Spleen (tissue), 11 donors: Measurements from ENCODE around the gene PTPRE. TPM values are rescaled to one million over a fixed set of nuclear protein-coding genes. Genes with fewer than 3 reads are reported as not detected.
A peak's percentile ranks its signal among the peaks of the same experiment; 100 is the strongest.

Source experiments
- DNase-seq: peaks from one replicate; pipeline ENCODE4 v3.0.0-alpha.2; 2020
- H3K27ac ChIP-seq, 8 donors: fragments of 200-600 bp; sonication (generic) in 7 of 8; 1 replicate in 4 of 8; 2 replicates in 4 of 8; pipeline versions ENCODE4 v1.5.0 to v1.8.0; 2016 to 2021; ENCODE audit warnings: inconsistent platforms in 4 of 8, mild to moderate bottlenecking in 4 of 8, moderate library complexity in 1 of 8
- H3K27me3 ChIP-seq, 7 donors: fragments of 200-600 bp; sonication (generic) in 6 of 7; replicated peaks in 1 of 7; 1 replicate in 4 of 7; 2 replicates in 3 of 7; pipeline versions ENCODE4 v1.5.0 to v1.8.0; 2016 to 2021; ENCODE audit warnings: inconsistent platforms in 3 of 7, mild to moderate bottlenecking in 1 of 7
- H3K36me3 ChIP-seq, 6 donors: fragments of 200-600 bp; sonication (generic) in 5 of 6; 1 replicate in 4 of 6; 2 replicates in 2 of 6; pipeline versions ENCODE4 v1.5.0 to v1.8.0; 2016 to 2021; ENCODE audit warnings: inconsistent platforms in 2 of 6
- H3K4me1 ChIP-seq, 6 donors: fragments of 200-600 bp; sonication (generic) in 5 of 6; 1 replicate in 3 of 6; 2 replicates in 3 of 6; pipeline versions ENCODE4 v1.5.0 to v1.8.0; 2016 to 2021; ENCODE audit warnings: inconsistent platforms in 3 of 6
- H3K4me3 ChIP-seq, 8 donors: fragments of 200-600 bp; sonication (generic) in 7 of 8; 1 replicate in 4 of 8; 2 replicates in 4 of 8; pipeline versions ENCODE4 v1.5.0 to v1.8.0; 2016 to 2021; ENCODE audit warnings: inconsistent platforms in 4 of 8, mild to moderate bottlenecking in 4 of 8, moderate library complexity in 2 of 8
- H3K9me3 ChIP-seq, 8 donors: fragments of 200-600 bp; sonication (generic) in 7 of 8; 1 replicate in 4 of 8; 2 replicates in 4 of 8; pipeline versions ENCODE4 v1.5.0 to v1.8.0; 2016 to 2021; ENCODE audit warnings: inconsistent platforms in 4 of 8
- POLR2A ChIP-seq, 3 donors: fragments of 450-650 bp; IDR thresholded peaks; one replicate each; pipeline ENCODE4 v1.5.1; 2017; ENCODE audit warnings: antibody characterized with exemption in 3 of 3, mild to moderate bottlenecking in 1 of 3
- POLR2AphosphoS5 ChIP-seq, 3 donors: sonication (generic); formaldehyde crosslinking; IDR thresholded peaks; one replicate each; pipeline ENCODE4 v1.5.1; 2017; ENCODE audit warnings: antibody characterized with exemption in 3 of 3
- WGBS, 5 donors: extraction: QIAGEN DNeasy Blood & Tissue Kit in 3 of 5; methylation state at CpG; one replicate each; pipeline versions ENCODE4 v1.1.5 to v1.1.7; 2013 to 2018; 5-methylcytosine and 5-hydroxymethylcytosine counted together
- intact Hi-C: fragments of 100-400 bp; cut with DNase I; formaldehyde crosslinking; loops from one replicate; pipeline ENCODE4 v1.15.0; 2023; ENCODE audit warnings: low total_unique reads
- polyA plus RNA-seq, 3 donors: library from polyadenylated mRNA; stranded (reverse); fragments of 200-250 nt; gene quantifications; one replicate each; pipeline ENCODE4 v1.2.1, GENCODE V29; 2013
- total RNA-seq, 7 donors: library from RNA; depleted of rRNA in 3 of 7; stranded (reverse); fragments of >200 nt in 3 of 7; fragmentation: NEBNext Ultra II Directional in 4 of 7; extraction: Animal tissue kit (Norgen Biotek cat#: 25700) in 4 of 7; gene quantifications; one replicate each; pipeline versions ENCODE4 v1.1.0 to v1.2.1, GENCODE V29; 2016 to 2021
- TF ChIP-seq, protein P1 (sequence below), 11 experiments: fragments of 200-600 bp in 7 of 11; fragments of 450-650 bp in 4 of 11; sonication (generic) in 4 of 11; IDR thresholded peaks in 8 of 11; conservative IDR thresholded peaks in 3 of 11; 1 replicate in 7 of 11; 2 replicates in 4 of 11; pipeline versions ENCODE4 v1.4.0 to v1.8.0; 2016 to 2021; ENCODE audit warnings: antibody characterized with exemption in 11 of 11, inconsistent platforms in 4 of 11, mild to moderate bottlenecking in 1 of 11
- donor health status: healthy with polysubstance abuse.
- donor health status: DM: no; HTN: no; CAD: no; lungs with moderate emphysema.
- donor health status: DM: no; HTN: no; CAD: no.
- donor health status: Bipolar disorder and iron deficiency.
- donor health status: healthy.
- donor health status: DM: no; HTN: no; CAD: no.
- donor health status: DM: yes; HTN: yes; CAD: no.

The PTPRE gene
- total and polyA plus RNA-seq, 10 donors: 6.2 to 133 (median 70.2) TPM

DNA sequence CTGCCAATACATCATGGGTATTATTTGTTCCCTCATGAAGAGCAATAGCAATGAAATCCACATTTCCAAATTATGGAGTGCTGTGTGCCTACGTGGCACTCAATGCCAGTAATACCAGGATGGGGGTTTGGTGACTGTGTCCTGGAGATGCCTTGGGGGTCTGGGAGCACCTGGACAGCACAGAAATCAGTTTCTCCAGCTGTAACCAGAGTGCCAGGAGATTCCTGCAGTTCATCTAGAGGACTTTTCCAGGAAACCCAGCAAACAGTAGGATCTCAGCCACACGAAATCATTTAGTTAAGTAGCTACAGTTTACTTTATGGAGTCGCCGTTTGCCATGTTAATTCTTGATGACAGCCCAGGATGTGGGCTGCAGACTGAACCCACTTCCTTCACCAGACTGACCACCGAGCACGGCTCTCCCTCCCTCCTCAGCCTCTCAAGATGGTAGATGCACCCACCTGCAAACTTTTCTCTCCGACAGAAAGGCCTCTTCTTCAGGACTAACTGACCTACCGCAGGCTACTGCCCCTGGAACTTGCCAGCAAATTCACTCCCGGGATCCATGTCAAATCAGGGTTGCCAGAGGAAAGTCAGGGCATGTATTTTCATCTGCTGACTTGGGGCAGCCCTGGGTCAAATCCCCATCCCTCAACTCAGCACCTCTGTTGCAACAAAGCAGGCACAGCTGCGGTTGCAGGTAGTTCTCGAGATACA, 189.0 kb downstream of the PTPRE start:
- Histone ChIP-seq H3K27ac (peak overlapping the region in 2 of 8 donors; percentile 29 to 82), H3K9me3 (no peaks in the 10 kb centered on the region), H3K4me3 (peak overlapping the region in 1 of 8 donors; percentile 48), H3K36me3 (peaks cover 0 to 48% (median 0%) of the 10 kb centered on the region in 6 donors), H3K4me1 (peaks cover 0 to 19% (median 2%) of the 10 kb centered on the region in 6 donors), H3K27me3 (no peaks in the 10 kb centered on the region)
- no peak for DNase-seq
- intact Hi-C loops: no loop called here
- WGBS, 5 donors: 60 to 72% (median 66%) methylated on average over 11 of the region's 11 CpGs
- TF ChIP-seq POLR2A (IDR thresholded peaks at IDR 0.05) (no peak), POLR2AphosphoS5 (IDR thresholded peaks at IDR 0.05) (no peak)
- TF ChIP-seq, protein P1, sequence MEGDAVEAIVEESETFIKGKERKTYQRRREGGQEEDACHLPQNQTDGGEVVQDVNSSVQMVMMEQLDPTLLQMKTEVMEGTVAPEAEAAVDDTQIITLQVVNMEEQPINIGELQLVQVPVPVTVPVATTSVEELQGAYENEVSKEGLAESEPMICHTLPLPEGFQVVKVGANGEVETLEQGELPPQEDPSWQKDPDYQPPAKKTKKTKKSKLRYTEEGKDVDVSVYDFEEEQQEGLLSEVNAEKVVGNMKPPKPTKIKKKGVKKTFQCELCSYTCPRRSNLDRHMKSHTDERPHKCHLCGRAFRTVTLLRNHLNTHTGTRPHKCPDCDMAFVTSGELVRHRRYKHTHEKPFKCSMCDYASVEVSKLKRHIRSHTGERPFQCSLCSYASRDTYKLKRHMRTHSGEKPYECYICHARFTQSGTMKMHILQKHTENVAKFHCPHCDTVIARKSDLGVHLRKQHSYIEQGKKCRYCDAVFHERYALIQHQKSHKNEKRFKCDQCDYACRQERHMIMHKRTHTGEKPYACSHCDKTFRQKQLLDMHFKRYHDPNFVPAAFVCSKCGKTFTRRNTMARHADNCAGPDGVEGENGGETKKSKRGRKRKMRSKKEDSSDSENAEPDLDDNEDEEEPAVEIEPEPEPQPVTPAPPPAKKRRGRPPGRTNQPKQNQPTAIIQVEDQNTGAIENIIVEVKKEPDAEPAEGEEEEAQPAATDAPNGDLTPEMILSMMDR (IDR thresholded peaks at IDR 0.05 in 8 of 11, conservative IDR thresholded peaks at IDR 0.05 in 3 of 11): no peak

- no peak for DNase-seq
- 86 to 95% (median 89%) methylated on average over 5 of the region's 5 CpGs for WGBS, 5 donors
- Histone ChIP-seq H3K4me1 (peaks cover 0 to 19% (median 2%) of the 10 kb centered on the region in 6 donors), H3K27ac (peak overlapping the region in 2 of 8 donors; percentile 29 to 82), H3K4me3 (peak overlapping the region in 1 of 8 donors; percentile 48), H3K36me3 (peaks cover 0 to 56% (median 0%) of the 10 kb centered on the region in 6 donors), H3K27me3 (no peaks in the 10 kb centered on the region), H3K9me3 (no peaks in the 10 kb centered on the region)
- intact Hi-C loops: no loop called here
- TF ChIP-seq POLR2AphosphoS5 (IDR thresholded peaks at IDR 0.05) (no peak), POLR2A (IDR thresholded peaks at IDR 0.05) (no peak)
- TF ChIP-seq, protein P1 (IDR thresholded peaks at IDR 0.05 in 8 of 11, conservative IDR thresholded peaks at IDR 0.05 in 3 of 11): no peak
These were observed 189.7 kb downstream of the PTPRE start for GRCh38 chr10:128096486-128097199.

DNA sequence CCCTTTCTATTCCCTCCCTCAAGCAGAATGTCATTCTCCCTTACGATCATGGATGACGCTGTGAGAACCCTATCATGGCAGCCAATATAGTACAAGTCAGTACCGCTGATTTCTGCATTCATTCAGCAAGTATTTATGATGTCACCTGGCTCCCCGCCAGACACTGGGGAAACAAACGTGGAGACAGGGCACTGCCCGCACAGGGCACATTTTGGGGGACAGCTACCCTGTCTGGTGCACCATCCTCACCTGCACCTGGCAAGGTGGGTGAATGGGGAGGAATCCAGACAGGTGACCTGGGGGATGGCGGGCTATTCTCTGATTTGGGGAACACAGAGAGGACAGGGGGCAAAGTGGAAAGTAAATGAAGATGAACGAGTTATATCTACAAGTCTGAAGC, 190.9 kb downstream of the PTPRE start:
- peaks cover 0 to 67% (median 0%) of the 10 kb centered on the region in 6 donors for H3K36me3 ChIP-seq
- no peaks in the 10 kb centered on the region for H3K9me3 ChIP-seq
- intact Hi-C loops: no loop called here
- WGBS, 5 donors: 89 to 92% (median 91%) methylated on average over 8 of the region's 8 CpGs
- H3K27ac ChIP-seq: no peak overlapping the region
- no peak overlapping the region for H3K4me3 ChIP-seq
- TF ChIP-seq POLR2AphosphoS5 (IDR thresholded peaks at IDR 0.05) (no peak), POLR2A (IDR thresholded peaks at IDR 0.05) (no peak)
- TF ChIP-seq, protein P1 (IDR thresholded peaks at IDR 0.05 in 8 of 11, conservative IDR thresholded peaks at IDR 0.05 in 3 of 11): no peak
- DNase-seq: no peak
- H3K27me3 ChIP-seq: no peaks in the 10 kb centered on the region
- H3K4me1 ChIP-seq: peaks cover 0 to 19% (median 2%) of the 10 kb centered on the region in 6 donors

GRCh38 chr10:128098631-128099030, 191.7 kb downstream of the PTPRE start:
- TF ChIP-seq, protein P1 (IDR thresholded peaks at IDR 0.05 in 8 of 11, conservative IDR thresholded peaks at IDR 0.05 in 3 of 11): no peak
- no peak for TF ChIP-seq POLR2A (IDR thresholded peaks at IDR 0.05)
- Histone ChIP-seq H3K4me1 (peaks cover 0 to 19% (median 2%) of the 10 kb centered on the region in 6 donors), H3K4me3 (no peak overlapping the region), H3K9me3 (no peaks in the 10 kb centered on the region), H3K27me3 (no peaks in the 10 kb centered on the region), H3K27ac (no peak overlapping the region), H3K36me3 (peaks cover 0 to 76% (median 0%) of the 10 kb centered on the region in 6 donors)
- intact Hi-C loops: no loop called here
- no peak for DNase-seq
- WGBS, 5 donors: 92 to 96% (median 93%) methylated on average over 10 of the region's 10 CpGs
